ENCODE measurements around the gene SMAD5. TPM values are rescaled to one million over a fixed set of nuclear protein-coding genes. Genes with fewer than 3 reads are reported as not detected.

Gene SMAD5
- polyA plus RNA-seq, 3 donors: 7.9 to 19.2 (median 17.3) TPM

GRCh38 chr5:136120529-136120928 is 12.1 kb upstream of the SMAD5 start:
- no peaks in the 10 kb centered on the region for H3K79me2 ChIP-seq (ENCODE audit: insufficient read depth, low read length)
- intact Hi-C loops (cut with micrococcal nuclease): no loop called here
- no peaks in the 10 kb centered on the region for H3K36me3 ChIP-seq (replicated peaks in 1 of 2; ENCODE audit: control insufficient read depth in 1 of 2, insufficient read depth in 2 of 2, low read length in 2 of 2)
- H3K9ac ChIP-seq (ENCODE audit: insufficient read depth, low read length, poor library complexity, severe bottlenecking): no peak overlapping the region
- no peaks in the 10 kb centered on the region for H3K4me1 ChIP-seq (ENCODE audit: control insufficient read depth in 1 of 2, insufficient read depth in 2 of 2, low read length in 2 of 2)
- WGBS (ENCODE audit: insufficient coverage): 93% methylated on average over 1 of the region's 5 CpGs
- H3K4me2 ChIP-seq (replicated peaks; ENCODE audit: extremely low read depth, low read length, poor library complexity, severe bottlenecking): no peak overlapping the region
- H3K27ac ChIP-seq (ENCODE audit: low read depth in 1 of 2, low read length in 2 of 2): no peak overlapping the region
- TF ChIP-seq, protein P1, sequence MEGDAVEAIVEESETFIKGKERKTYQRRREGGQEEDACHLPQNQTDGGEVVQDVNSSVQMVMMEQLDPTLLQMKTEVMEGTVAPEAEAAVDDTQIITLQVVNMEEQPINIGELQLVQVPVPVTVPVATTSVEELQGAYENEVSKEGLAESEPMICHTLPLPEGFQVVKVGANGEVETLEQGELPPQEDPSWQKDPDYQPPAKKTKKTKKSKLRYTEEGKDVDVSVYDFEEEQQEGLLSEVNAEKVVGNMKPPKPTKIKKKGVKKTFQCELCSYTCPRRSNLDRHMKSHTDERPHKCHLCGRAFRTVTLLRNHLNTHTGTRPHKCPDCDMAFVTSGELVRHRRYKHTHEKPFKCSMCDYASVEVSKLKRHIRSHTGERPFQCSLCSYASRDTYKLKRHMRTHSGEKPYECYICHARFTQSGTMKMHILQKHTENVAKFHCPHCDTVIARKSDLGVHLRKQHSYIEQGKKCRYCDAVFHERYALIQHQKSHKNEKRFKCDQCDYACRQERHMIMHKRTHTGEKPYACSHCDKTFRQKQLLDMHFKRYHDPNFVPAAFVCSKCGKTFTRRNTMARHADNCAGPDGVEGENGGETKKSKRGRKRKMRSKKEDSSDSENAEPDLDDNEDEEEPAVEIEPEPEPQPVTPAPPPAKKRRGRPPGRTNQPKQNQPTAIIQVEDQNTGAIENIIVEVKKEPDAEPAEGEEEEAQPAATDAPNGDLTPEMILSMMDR (IDR thresholded peaks at IDR 0.05): no peak
- H4K20me1 ChIP-seq (ENCODE audit: insufficient read depth, low read length): no peaks in the 10 kb centered on the region
- no peak overlapping the region for H2AFZ ChIP-seq (ENCODE audit: insufficient read depth, low read depth, low read length, poor library complexity, severe bottlenecking)
- Mint-ChIP-seq H3K27ac (no peak overlapping the region), H3K36me3 (no peaks in the 10 kb centered on the region), H3K27me3 (ENCODE audit: low read depth in 3 of 3) (peaks cover 3 to 25% (median 18%) of the 10 kb centered on the region in 3 donors), H3K9me3 (peaks cover 0 to 5% (median 0%) of the 10 kb centered on the region in 7 donors), H3K4me3 (no peak overlapping the region), H3K4me1 (no peaks in the 10 kb centered on the region)
- H3K4me3 ChIP-seq (replicated peaks in 1 of 3; ENCODE audit: low read depth in 2 of 3, low read length in 3 of 3): no peak overlapping the region
- H3K27me3 ChIP-seq (ENCODE audit: control insufficient read depth in 2 of 2, insufficient read depth in 2 of 2, low read length in 2 of 2): peaks cover 3 to 15% of the 10 kb centered on the region in 2 donors
- H3K9me3 ChIP-seq (replicated peaks in 1 of 2; ENCODE audit: control insufficient read depth in 1 of 2, insufficient read depth in 1 of 2, low read length in 2 of 2): no peaks in the 10 kb centered on the region
- no peak for DNase-seq

DNA sequence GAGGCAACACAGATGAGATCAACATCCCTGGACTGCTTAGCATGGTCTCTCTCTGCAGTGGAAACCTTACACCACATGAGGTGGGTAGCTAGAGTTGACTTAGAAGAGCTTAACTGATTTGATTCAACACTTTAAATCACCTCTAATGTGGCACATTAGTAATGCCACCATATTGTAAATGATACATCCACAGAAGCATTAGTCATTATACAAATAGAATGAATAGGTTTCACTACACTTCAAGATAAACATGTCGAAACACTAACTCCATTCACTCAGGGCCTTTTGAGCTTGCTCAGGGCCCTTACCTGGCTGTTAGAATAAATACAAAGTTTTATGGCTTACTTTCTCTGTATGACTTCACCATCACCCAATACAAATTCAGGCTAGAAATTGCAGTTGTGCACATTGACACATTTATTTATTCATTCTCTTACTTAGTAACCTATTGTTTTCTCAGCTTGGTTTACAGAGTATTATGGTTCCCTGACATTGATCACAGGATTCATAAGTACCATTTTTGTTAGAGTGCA is 9.3 kb upstream of the SMAD5 start:
- intact Hi-C loops (cut with micrococcal nuclease): no loop called here
- Histone ChIP-seq H2AFZ (ENCODE audit: insufficient read depth, low read depth, low read length, poor library complexity, severe bottlenecking) (no peak overlapping the region), H3K9me3 (replicated peaks in 1 of 2; ENCODE audit: control insufficient read depth in 1 of 2, insufficient read depth in 1 of 2, low read length in 2 of 2) (no peaks in the 10 kb centered on the region), H3K4me3 (replicated peaks in 1 of 3; ENCODE audit: low read depth in 2 of 3, low read length in 3 of 3) (no peak overlapping the region), H3K27ac (ENCODE audit: low read depth in 1 of 2, low read length in 2 of 2) (no peak overlapping the region), H3K79me2 (ENCODE audit: insufficient read depth, low read length) (no peaks in the 10 kb centered on the region), H3K9ac (ENCODE audit: insufficient read depth, low read length, poor library complexity, severe bottlenecking) (no peak overlapping the region), H3K36me3 (replicated peaks in 1 of 2; ENCODE audit: control insufficient read depth in 1 of 2, insufficient read depth in 2 of 2, low read length in 2 of 2) (no peaks in the 10 kb centered on the region), H3K4me2 (replicated peaks; ENCODE audit: extremely low read depth, low read length, poor library complexity, severe bottlenecking) (no peak overlapping the region), H3K27me3 (ENCODE audit: control insufficient read depth in 2 of 2, insufficient read depth in 2 of 2, low read length in 2 of 2) (peaks cover 5 to 31% of the 10 kb centered on the region in 2 donors), H4K20me1 (ENCODE audit: insufficient read depth, low read length) (no peaks in the 10 kb centered on the region), H3K4me1 (ENCODE audit: control insufficient read depth in 1 of 2, insufficient read depth in 2 of 2, low read length in 2 of 2) (no peaks in the 10 kb centered on the region)
- peaks cover 6 to 28% (median 7%) of the 10 kb centered on the region in 3 donors for H3K27me3 Mint-ChIP-seq (ENCODE audit: low read depth in 3 of 3)
- H3K27ac Mint-ChIP-seq: no peak overlapping the region
- TF ChIP-seq, protein P1 (IDR thresholded peaks at IDR 0.05): no peak
- no peaks in the 10 kb centered on the region for H3K36me3 Mint-ChIP-seq
- H3K4me3 Mint-ChIP-seq: no peak overlapping the region
- WGBS (ENCODE audit: insufficient coverage): no CpG with 5 or more reads among the region's 1 CpG
- DNase-seq: no peak
- no peaks in the 10 kb centered on the region for H3K4me1 Mint-ChIP-seq
- H3K9me3 Mint-ChIP-seq: peaks cover 0 to 2% (median 0%) of the 10 kb centered on the region in 7 donors

Measured in CD14-positive monocyte (primary cell).